ENCODE results near the gene CDH2.

- TF ChIP-seq EZH2 (IDR thresholded peaks at IDR 0.05; ENCODE audit: insufficient read depth, low read length), result no peak
- no peak for TF ChIP-seq CTCF (IDR thresholded peaks at IDR 0.05; ENCODE audit: insufficient read depth, low read depth, low read length)
Observed at GRCh38 chr18:28080876-28081300, 96.0 kb downstream of the CDH2 start.
